Upper lobe of left lung (tissue), 4 donors: ENCODE measurements around the gene ACAP3.
"Not testable (repeated sequence)": the region's sequence is repeated elsewhere in the genome, so short reads cannot be mapped to it uniquely, and the experiment has no call there.

Experiments used
- POLR2A ChIP-seq, 4 donors: fragments of 450-650 bp; IDR thresholded peaks; one replicate each; pipeline ENCODE4 v1.5.1; 2016 to 2017; ENCODE audit warnings: antibody characterized with exemption in 4 of 4, mild to moderate bottlenecking in 2 of 4
- POLR2AphosphoS5 ChIP-seq, 2 donors: sonication (generic); formaldehyde crosslinking; IDR thresholded peaks; one replicate each; pipeline ENCODE4 v1.5.1; 2017; ENCODE audit warnings: antibody characterized with exemption in 2 of 2
- TF ChIP-seq, protein P1 (sequence below), 6 experiments: fragments of 450-650 bp in 4 of 6; fragments of 200-600 bp in 2 of 6; sonication (generic) in 2 of 6; IDR thresholded peaks; one replicate each; pipeline ENCODE4 v1.5.1; 2016 to 2019; ENCODE audit warnings: antibody characterized with exemption in 6 of 6

DNA sequence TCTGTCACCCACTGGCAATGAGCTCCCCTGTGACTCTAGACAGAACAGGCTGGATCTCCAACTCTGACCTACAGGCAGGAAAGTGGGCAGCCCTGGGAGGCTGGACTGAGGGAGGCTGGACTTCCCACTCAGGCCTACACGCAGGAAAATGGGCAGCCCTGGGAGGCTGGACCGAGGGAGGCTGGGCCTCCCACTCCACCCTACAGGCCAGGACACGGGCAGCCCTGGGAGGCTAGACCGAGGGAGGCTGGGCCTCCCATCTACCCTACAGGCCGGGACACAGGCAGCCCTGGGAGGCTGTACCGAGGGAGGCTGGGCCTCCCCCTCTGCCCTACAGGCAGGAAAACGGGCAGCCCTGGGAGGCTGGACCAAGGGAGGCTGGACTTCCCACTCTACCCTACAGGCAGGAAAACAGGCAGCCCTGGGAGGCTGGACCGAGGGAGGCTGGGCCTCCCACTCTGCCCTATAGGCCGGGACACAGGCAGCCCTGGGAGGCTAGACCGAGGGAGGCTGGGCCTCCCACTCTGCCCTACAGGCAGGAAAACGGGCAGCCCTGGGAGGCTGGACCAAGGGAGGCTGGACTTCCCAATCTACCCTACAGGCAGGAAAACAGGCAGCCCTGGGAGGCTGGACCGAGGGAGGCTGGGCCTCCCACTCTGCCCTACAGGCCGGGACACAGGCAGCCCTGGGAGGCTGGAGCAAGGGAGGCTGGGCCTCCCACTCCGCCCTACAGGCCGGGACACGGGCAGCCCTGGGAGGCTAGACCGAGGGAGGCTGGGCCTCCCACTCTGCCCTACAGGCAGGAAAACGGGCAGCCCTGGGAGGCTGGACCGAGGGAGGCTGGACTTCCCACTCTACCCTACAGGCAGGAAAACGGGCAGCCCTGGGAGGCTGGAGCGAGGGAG, 59.5 kb downstream of the ACAP3 start:
- TF ChIP-seq, protein P1, sequence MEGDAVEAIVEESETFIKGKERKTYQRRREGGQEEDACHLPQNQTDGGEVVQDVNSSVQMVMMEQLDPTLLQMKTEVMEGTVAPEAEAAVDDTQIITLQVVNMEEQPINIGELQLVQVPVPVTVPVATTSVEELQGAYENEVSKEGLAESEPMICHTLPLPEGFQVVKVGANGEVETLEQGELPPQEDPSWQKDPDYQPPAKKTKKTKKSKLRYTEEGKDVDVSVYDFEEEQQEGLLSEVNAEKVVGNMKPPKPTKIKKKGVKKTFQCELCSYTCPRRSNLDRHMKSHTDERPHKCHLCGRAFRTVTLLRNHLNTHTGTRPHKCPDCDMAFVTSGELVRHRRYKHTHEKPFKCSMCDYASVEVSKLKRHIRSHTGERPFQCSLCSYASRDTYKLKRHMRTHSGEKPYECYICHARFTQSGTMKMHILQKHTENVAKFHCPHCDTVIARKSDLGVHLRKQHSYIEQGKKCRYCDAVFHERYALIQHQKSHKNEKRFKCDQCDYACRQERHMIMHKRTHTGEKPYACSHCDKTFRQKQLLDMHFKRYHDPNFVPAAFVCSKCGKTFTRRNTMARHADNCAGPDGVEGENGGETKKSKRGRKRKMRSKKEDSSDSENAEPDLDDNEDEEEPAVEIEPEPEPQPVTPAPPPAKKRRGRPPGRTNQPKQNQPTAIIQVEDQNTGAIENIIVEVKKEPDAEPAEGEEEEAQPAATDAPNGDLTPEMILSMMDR (IDR thresholded peaks at IDR 0.05) = not testable (repeated sequence)
- TF ChIP-seq POLR2AphosphoS5, POLR2A (IDR thresholded peaks at IDR 0.05): not testable (repeated sequence)
